NCI-H2107 treated with DMSO at 0.1 percent for 48 hours (cell line): ENCODE data around the gene PYROXD2.

Experiments used
- DNase-seq: peaks from one replicate; lab custom pipeline; 2025; ENCODE audit not compliant: unreplicated experiment; lab: John Stamatoyannopoulos, UW

The PYROXD2 gene

GRCh38 chr10:98435178-98435577 lies 20.2 kb upstream of the PYROXD2 start:
- no peak for DNase-seq

GRCh38 chr10:98433881-98434732 lies 19.1 kb upstream of the PYROXD2 start:
- DNase-seq: no peak

GRCh38 chr10:98433371-98433770 lies 18.4 kb upstream of the PYROXD2 start:
- DNase-seq: no peak

- no peak for DNase-seq
Measured at GRCh38 chr10:98432330-98432729, 17.3 kb upstream of the PYROXD2 start.

GRCh38 chr10:98431016-98431415 lies 16.0 kb upstream of the PYROXD2 start:
- DNase-seq: no peak

- DNase-seq: no peak
Measured at GRCh38 chr10:98430427-98430826, 15.4 kb upstream of the PYROXD2 start.

- DNase-seq: no peak
Measured at GRCh38 chr10:98429320-98430072, 14.5 kb upstream of the PYROXD2 start.

- no peak for DNase-seq
Measured at GRCh38 chr10:98427011-98427515, 12.1 kb upstream of the PYROXD2 start.

GRCh38 chr10:98425511-98426352 lies 10.8 kb upstream of the PYROXD2 start:
- DNase-seq: no peak

- no peak for DNase-seq
Measured at GRCh38 chr10:98424295-98425254, 9.6 kb upstream of the PYROXD2 start.

- peak; percentile 25 for DNase-seq
Measured at GRCh38 chr10:98423691-98424120, 8.7 kb upstream of the PYROXD2 start.

GRCh38 chr10:98422182-98422581 lies 7.2 kb upstream of the PYROXD2 start:
- DNase-seq: no peak

- no peak for DNase-seq
Measured at GRCh38 chr10:98420786-98421185, 5.8 kb upstream of the PYROXD2 start.

GRCh38 chr10:98419469-98420261 lies 4.7 kb upstream of the PYROXD2 start:
- DNase-seq: no peak

- DNase-seq: no peak
Measured at GRCh38 chr10:98418665-98419468, 3.9 kb upstream of the PYROXD2 start.

GRCh38 chr10:98417973-98418664 lies 3.1 kb upstream of the PYROXD2 start:
- DNase-seq: no peak

GRCh38 chr10:98417481-98417959 lies 2.5 kb upstream of the PYROXD2 start:
- DNase-seq: no peak
